ENCODE data around the gene ATIC. TPM values are rescaled to one million over a fixed set of nuclear protein-coding genes. Genes with fewer than 3 reads are reported as not detected.

ATIC gene
- total and polyA plus RNA-seq, 2 of the 8 experiments (the other 6 are each of a cell fraction or from before 2014, with no cell fraction given), result 139 to 319 TPM

DNA sequence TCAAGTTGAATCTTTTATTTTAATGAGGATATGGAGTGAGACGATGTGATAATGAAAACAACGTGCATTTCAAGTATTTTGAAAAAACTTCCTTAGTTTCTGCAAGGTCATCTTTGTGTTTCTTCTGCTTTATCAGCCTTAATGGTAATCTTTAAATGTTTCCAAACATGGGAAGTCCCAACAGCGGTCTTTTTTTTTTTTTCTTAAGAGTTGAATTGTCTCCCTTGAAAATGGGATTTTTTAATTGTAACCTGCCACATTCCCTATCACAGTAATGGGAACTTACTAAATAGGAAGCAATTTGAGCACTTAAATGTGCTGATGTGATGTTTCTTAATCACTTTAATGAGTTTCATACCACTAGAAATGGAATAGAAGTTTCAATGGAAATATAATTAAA is 45.8 kb downstream of the ATIC start:
- ChIA-PET CTCF (ENCODE audit: partially characterized antibody) (no interaction called here), POLR2A (ENCODE audit: partially characterized antibody) (interaction anchor here (0.6 kb wide), 1 partner anchor 26 kb away, joined by 3 read pairs; no protein-coding TSS in a partner anchor)
- no peaks in the 10 kb centered on the region for H3K4me1 ChIP-seq (replicated peaks in 1 of 4; ENCODE audit: control insufficient read depth in 3 of 4, insufficient read depth in 4 of 4, low read length in 3 of 4)
- no peak overlapping the region for H3K23ac ChIP-seq (ENCODE audit: insufficient read length)
- H4K91ac ChIP-seq (replicated peaks; ENCODE audit: insufficient read length, low read length), result no peak overlapping the region
- no peak overlapping the region for H2BK12ac ChIP-seq (ENCODE audit: low read depth, low read length)
- no peak overlapping the region for H3K4me3 ChIP-seq (ENCODE audit: extremely low read depth in 1 of 4, insufficient read depth in 2 of 4, low read depth in 3 of 4, low read length in 4 of 4)
- H3K23me2 ChIP-seq (ENCODE audit: low read depth, low read length), result no peaks in the 10 kb centered on the region
- no peak for DNase-seq (ENCODE audit: low read depth in 1 of 2, low spot score in 2 of 2)
- H3K56ac ChIP-seq (replicated peaks; ENCODE audit: insufficient read length, low read depth, low read length), result no peak overlapping the region
- no peak overlapping the region for H2BK120ac ChIP-seq (replicated peaks; ENCODE audit: low read depth, low read length)
- no peaks in the 10 kb centered on the region for H3K27me3 ChIP-seq (replicated peaks in 1 of 4; ENCODE audit: control insufficient read depth in 3 of 4, extremely low read depth in 1 of 4, insufficient read depth in 3 of 4, low read length in 3 of 4)
- no peak overlapping the region for H3K4me2 ChIP-seq (ENCODE audit: insufficient read depth in 1 of 2, low read depth in 2 of 2, low read length in 2 of 2)
- no peak overlapping the region for H3K18ac ChIP-seq (ENCODE audit: extremely low read depth, low read length)
- peaks cover 0 to 1% of the 10 kb centered on the region in 2 experiments for H4K20me1 ChIP-seq (replicated peaks in 1 of 2; ENCODE audit: control insufficient read depth in 1 of 2, insufficient read depth in 2 of 2, low read length in 2 of 2)
- no peak overlapping the region for H4K5ac ChIP-seq (ENCODE audit: insufficient read length, low read depth, low read length)
- no peak overlapping the region for H2AK5ac ChIP-seq (ENCODE audit: low read depth, low read length)
- no peak overlapping the region for H2BK5ac ChIP-seq (ENCODE audit: low read depth, low read length)
- no peaks in the 10 kb centered on the region for H3K79me1 ChIP-seq (ENCODE audit: low read depth, low read length)
- 78% methylated on average over 3 of the region's 3 CpGs; no CpG with 5 or more reads in 1 of the 2 experiments for WGBS, 2 experiments (ENCODE audit: extremely low coverage in 1 of 2, insufficient coverage in 1 of 2, insufficient read length in 1 of 2, insufficient replicate concordance in 2 of 2, low coverage in 1 of 2, low lambda C conversion rate in 2 of 2, missing lambda C conversion rate in 1 of 2)
- no peak overlapping the region for H3K27ac ChIP-seq (ENCODE audit: low read depth, low read length)
- H2AFZ ChIP-seq (ENCODE audit: low read length), result no peak overlapping the region
- no peak for FAIRE-seq
- H3K9ac ChIP-seq (replicated peaks in 1 of 4; ENCODE audit: extremely low read depth in 1 of 4, low read depth in 3 of 4, low read length in 3 of 4), result no peak overlapping the region
- peaks cover 0 to 20% (median 4%) of the 10 kb centered on the region in 4 experiments; a peak in 5 of 8 replicates for H3K36me3 ChIP-seq (ENCODE audit: control insufficient read depth in 2 of 4, insufficient read depth in 4 of 4, low read length in 3 of 4)
- H2BK20ac ChIP-seq (ENCODE audit: low read length), result no peak overlapping the region
- H2BK15ac ChIP-seq (ENCODE audit: low read length), result no peak overlapping the region
- H3K4ac ChIP-seq (replicated peaks; ENCODE audit: insufficient read length, low read depth, low read length), result no peak overlapping the region
- no peak overlapping the region for H3K14ac ChIP-seq (ENCODE audit: insufficient read length)
- H3K79me2 ChIP-seq (ENCODE audit: control insufficient read depth in 1 of 2, insufficient read depth in 2 of 2, low read length in 2 of 2), result no peaks in the 10 kb centered on the region
- no peak overlapping the region for H4K8ac ChIP-seq (ENCODE audit: extremely low read depth, insufficient read depth, low read length)
- H3K9me3 ChIP-seq (ENCODE audit: insufficient read depth in 2 of 2, low read depth in 1 of 2, low read length in 1 of 2), result no peaks in the 10 kb centered on the region
- TF ChIP-seq JUND (IDR thresholded peaks at IDR 0.05; ENCODE audit: low read length) (no peak), GABPA (IDR thresholded peaks at IDR 0.05; ENCODE audit: borderline replicate concordance, insufficient read depth, low read length) (no peak)
